AG09309 (cell line): Measurements from ENCODE around the gene ATP6V1F.

ENCODE experiments used
- DNase-seq: peaks from one replicate; pipeline ENCODE4 v3.0.0-alpha.2; 2010; ENCODE audit warnings: low read depth
- H3K4me3 ChIP-seq: 2 replicates; pipeline ENCODE4 v1.5.1; 2011; ENCODE audit warnings: mild to moderate bottlenecking, low read depth, low read length, moderate library complexity; ENCODE audit not compliant: control insufficient read depth
- CTCF ChIP-seq: IDR thresholded peaks from 2 replicates; pipeline ENCODE4 v1.5.1; 2011; ENCODE audit warnings: mild to moderate bottlenecking, low read depth, low read length, inconsistent platforms; ENCODE audit not compliant: insufficient read depth, control insufficient read depth; ENCODE audit errors: missing control alignments

ATP6V1F gene

GRCh38 chr7:128865996-128866877 lies 3.6 kb downstream of the ATP6V1F start:
- no peak overlapping the region for H3K4me3 ChIP-seq
- no peak for DNase-seq
- no peak for TF ChIP-seq CTCF

GRCh38 chr7:128867241-128867640 lies 4.6 kb downstream of the ATP6V1F start:
- DNase-seq: no peak
- no peak overlapping the region for H3K4me3 ChIP-seq
- TF ChIP-seq CTCF: no peak

GRCh38 chr7:128867842-128868623 lies 5.4 kb downstream of the ATP6V1F start:
- DNase-seq: no peak
- no peak overlapping the region for H3K4me3 ChIP-seq
- no peak for TF ChIP-seq CTCF

- no peak overlapping the region for H3K4me3 ChIP-seq
- no peak for TF ChIP-seq CTCF
- no peak for DNase-seq
Measured at GRCh38 chr7:128868624-128869137, 6.0 kb downstream of the ATP6V1F start.

GRCh38 chr7:128869138-128869943 lies 6.7 kb downstream of the ATP6V1F start:
- peak overlapping the region; percentile 38 for H3K4me3 ChIP-seq
- DNase-seq: no peak
- TF ChIP-seq CTCF: no peak

- no peak for DNase-seq
- no peak for TF ChIP-seq CTCF
- H3K4me3 ChIP-seq: no peak overlapping the region
Measured at GRCh38 chr7:128869944-128870285, 7.3 kb downstream of the ATP6V1F start.
